Testis (tissue), 2 donors: ENCODE measurements around the gene NPC1L1.

ENCODE experiments used
- POLR2A ChIP-seq: fragments of 450-650 bp; IDR thresholded peaks from one replicate; pipeline ENCODE4 v1.6.1; 2017; ENCODE audit warnings: antibody characterized with exemption, mild to moderate bottlenecking, moderate library complexity
- TF ChIP-seq, protein P1 (sequence below), 3 experiments: fragments of 450-650 bp in 2 of 3; fragments of 200-600 bp in 1 of 3; sonication (generic) in 1 of 3; IDR thresholded peaks; one replicate each; pipeline ENCODE4 v1.5.1; 2016 to 2019; ENCODE audit warnings: antibody characterized with exemption in 3 of 3, mild to moderate bottlenecking in 2 of 3, moderate library complexity in 1 of 3

DNA sequence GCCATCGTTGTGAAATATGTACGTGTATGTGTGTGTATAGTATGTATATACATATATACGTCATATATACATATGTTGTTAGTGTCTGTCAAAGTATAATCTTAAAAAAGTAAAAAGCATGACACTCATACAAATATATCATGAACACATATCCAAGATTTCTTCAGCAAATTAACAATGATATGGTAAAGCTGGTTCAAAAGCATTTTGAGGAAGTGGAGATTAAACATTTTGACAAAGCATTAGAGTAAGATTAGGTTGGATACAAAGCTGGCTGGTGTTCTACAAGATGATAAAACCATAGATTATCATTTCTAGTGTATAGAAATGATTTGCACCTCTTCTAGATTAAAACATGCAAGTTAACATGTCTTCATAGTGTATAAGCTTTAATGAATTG lies 49.9 kb downstream of the NPC1L1 start:
- TF ChIP-seq, protein P1, sequence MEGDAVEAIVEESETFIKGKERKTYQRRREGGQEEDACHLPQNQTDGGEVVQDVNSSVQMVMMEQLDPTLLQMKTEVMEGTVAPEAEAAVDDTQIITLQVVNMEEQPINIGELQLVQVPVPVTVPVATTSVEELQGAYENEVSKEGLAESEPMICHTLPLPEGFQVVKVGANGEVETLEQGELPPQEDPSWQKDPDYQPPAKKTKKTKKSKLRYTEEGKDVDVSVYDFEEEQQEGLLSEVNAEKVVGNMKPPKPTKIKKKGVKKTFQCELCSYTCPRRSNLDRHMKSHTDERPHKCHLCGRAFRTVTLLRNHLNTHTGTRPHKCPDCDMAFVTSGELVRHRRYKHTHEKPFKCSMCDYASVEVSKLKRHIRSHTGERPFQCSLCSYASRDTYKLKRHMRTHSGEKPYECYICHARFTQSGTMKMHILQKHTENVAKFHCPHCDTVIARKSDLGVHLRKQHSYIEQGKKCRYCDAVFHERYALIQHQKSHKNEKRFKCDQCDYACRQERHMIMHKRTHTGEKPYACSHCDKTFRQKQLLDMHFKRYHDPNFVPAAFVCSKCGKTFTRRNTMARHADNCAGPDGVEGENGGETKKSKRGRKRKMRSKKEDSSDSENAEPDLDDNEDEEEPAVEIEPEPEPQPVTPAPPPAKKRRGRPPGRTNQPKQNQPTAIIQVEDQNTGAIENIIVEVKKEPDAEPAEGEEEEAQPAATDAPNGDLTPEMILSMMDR (IDR thresholded peaks at IDR 0.05) = no peak
- TF ChIP-seq POLR2A = no peak
